Activated T-helper 17 cell treated with anti-CD3 and anti-CD28 coated beads, Interleukin-2, amount 50 U/mL, for 72 hours (primary cell): ENCODE results near the gene ANKS3. TPM values are rescaled to one million over a fixed set of nuclear protein-coding genes. Genes with fewer than 3 reads are reported as not detected.
A peak's percentile ranks its signal among the peaks of the same experiment; 100 is the strongest.

Experiments
- ATAC-seq: fragments of 150-1000 bp; cut with Tn5 transposase; replicated peaks from 2 replicates; pipeline ENCODE4 v1.10.0; 2021; ENCODE audit warnings: mild to moderate bottlenecking, moderate library complexity
- H3K27ac Mint-ChIP-seq: one replicate; pipeline ENCODE4 v1.8.0; 2022; ENCODE audit warnings: mixed read lengths
- H3K27me3 Mint-ChIP-seq: one replicate; pipeline ENCODE4 v1.8.0; 2022; ENCODE audit warnings: mixed read lengths
- H3K36me3 Mint-ChIP-seq: one replicate; pipeline ENCODE4 v1.8.0; 2022; ENCODE audit warnings: low read depth, mild to moderate bottlenecking, mixed read lengths
- H3K4me1 Mint-ChIP-seq: one replicate; pipeline ENCODE4 v1.8.0; 2022; ENCODE audit warnings: mixed read lengths
- H3K4me3 Mint-ChIP-seq: one replicate; pipeline ENCODE4 v1.8.0; 2022; ENCODE audit warnings: mild to moderate bottlenecking, mixed read lengths
- H3K9me3 Mint-ChIP-seq: one replicate; pipeline ENCODE4 v1.8.0; 2022; ENCODE audit warnings: mixed read lengths
- total RNA-seq, 2 donors: library from RNA; stranded (reverse); gene quantifications; one replicate each; pipeline ENCODE4 v1.2.3, GENCODE V29; 2022

ANKS3 gene
- total RNA-seq, 2 donors from 2014 or later = 14.0 to 15.7 TPM

DNA sequence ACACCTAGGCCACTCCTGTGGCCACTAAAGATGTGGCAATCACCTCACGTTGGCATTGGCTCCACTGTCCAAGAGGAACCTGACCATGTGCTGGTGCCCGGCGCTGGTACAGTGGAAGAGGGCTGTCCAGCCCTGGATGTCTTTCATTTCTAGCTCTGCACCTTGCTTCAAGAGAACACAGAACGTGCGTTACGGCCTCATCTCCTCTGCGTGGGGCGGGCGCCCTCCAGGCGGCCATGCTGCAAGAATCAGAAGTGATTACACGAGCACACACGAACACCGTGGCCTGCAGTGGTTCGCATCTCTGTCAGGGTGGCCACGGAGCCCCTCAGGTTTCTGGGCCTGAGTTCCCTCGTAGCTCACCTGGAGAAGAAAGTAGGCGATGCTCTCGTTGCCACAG is 7.5 kb downstream of the ANKS3 start:
- no peak for ATAC-seq
- Mint-ChIP-seq H3K27ac (no peak overlapping the region), H3K4me3 (no peak overlapping the region), H3K9me3 (no peaks in the 10 kb centered on the region), H3K27me3 (no peaks in the 10 kb centered on the region), H3K4me1 (no peaks in the 10 kb centered on the region), H3K36me3 (peaks cover 63% of the 10 kb centered on the region)

DNA sequence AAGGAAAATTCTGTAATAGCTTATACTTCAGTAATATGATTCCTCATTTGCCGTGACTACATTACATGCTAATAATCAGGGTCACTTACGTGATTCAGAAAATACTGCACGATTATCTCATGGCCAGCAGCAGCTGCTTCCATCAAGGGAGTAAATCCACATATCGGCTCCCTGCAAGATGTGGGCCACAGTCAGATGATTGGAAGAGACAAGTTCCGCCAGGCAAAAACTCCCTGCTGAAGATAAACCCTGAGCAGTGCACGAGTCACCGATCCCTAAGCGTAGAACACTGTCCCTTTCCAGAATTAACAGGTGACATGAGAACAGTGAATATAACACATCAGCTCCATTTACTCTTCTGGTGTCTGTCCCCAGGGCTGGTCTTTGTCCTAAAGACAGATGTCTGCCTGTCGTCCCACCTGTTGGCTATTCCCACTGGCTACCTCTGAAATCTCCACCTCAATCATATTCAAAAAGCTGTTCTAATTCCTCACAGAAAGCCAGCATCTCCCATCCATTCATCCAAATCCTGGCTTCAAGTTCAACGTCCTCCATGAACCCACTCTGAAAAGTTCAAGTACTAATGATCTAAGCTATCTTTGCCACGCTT is 9.3 kb downstream of the ANKS3 start:
- ATAC-seq = no peak
- no peaks in the 10 kb centered on the region for H3K9me3 Mint-ChIP-seq
- H3K4me1 Mint-ChIP-seq = no peaks in the 10 kb centered on the region
- H3K4me3 Mint-ChIP-seq = no peak overlapping the region
- peaks cover 55% of the 10 kb centered on the region for H3K36me3 Mint-ChIP-seq
- H3K27ac Mint-ChIP-seq = no peak overlapping the region
- no peaks in the 10 kb centered on the region for H3K27me3 Mint-ChIP-seq

DNA sequence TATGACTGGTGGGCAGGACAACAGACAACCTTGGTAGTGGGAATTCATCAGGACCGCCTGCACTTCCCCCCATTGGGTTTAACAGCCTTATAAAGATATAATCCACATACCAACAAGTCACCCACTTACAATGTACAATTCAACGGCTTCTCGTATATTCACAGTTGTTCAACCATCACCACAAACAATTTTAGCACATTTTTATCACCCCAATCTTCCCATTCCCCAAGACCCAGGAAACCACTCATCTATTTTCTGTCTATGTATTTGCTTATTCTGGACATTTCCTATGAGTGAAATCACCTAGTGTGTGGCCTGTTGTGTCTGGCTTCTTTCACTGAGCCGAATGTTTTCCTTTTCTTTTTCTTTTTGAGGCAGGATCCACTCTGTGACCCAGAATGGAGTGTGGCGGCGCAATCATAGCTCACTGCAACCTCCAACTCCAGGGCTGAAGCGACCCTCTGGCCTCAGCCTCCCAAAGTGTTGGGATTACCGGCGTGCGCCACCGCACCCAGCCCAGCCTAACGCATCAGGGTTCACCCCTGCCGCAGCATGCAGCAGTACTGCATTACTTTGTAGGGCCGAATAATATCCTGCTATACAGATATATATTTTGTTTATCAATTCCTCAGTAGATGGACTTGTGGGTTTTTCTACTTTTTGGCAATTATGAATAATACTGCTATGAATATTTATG is 10.9 kb downstream of the ANKS3 start:
- Mint-ChIP-seq H3K27me3 (no peaks in the 10 kb centered on the region), H3K27ac (no peak overlapping the region), H3K4me3 (no peak overlapping the region), H3K9me3 (no peaks in the 10 kb centered on the region), H3K4me1 (no peaks in the 10 kb centered on the region), H3K36me3 (peaks cover 39% of the 10 kb centered on the region)
- no peak for ATAC-seq

DNA sequence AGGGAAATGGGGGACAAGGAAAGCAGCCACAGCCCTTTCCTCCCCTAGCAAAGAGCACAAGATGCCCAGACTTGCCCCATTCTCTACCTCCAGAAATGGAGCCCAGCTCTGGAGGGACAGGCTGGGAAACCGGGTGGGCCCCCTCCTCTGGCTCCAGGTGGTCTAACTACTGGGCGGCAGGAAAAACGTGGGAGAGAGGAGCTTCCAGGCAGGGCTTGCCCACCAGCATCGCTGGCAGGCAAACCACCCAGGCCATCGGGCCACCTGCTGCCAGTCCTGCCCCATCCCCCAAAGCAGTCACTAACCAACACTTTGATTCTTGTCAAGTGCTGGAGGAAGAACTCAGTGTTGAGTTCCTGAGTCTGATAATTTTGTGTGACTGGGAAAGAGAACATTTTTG is 15.6 kb downstream of the ANKS3 start:
- no peak for ATAC-seq
- Mint-ChIP-seq H3K4me3 (no peak overlapping the region), H3K27me3 (no peaks in the 10 kb centered on the region), H3K36me3 (peaks cover 43% of the 10 kb centered on the region), H3K4me1 (no peaks in the 10 kb centered on the region), H3K9me3 (no peaks in the 10 kb centered on the region), H3K27ac (peak overlapping the region; percentile 19)

DNA sequence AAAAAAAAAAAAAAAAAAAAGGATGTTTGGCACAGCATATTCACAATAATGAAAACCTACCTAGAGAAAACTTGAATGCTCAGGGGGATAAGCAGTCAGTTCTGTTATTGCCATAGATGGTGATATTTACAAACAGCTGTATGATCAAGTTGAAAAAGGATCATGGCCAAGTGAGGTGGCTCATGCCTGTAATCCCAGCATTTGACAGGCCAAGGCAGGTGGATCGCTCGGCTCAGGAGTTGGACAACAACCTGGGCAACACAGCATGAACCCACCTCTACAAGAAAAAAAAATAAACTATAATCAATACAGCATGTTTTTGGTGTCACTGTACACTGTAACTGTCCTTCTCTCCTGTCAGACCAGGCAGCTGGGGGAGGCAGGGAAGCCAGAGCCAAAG is 19.1 kb downstream of the ANKS3 start:
- ATAC-seq = no peak
- Mint-ChIP-seq H3K9me3 (no peaks in the 10 kb centered on the region), H3K36me3 (peaks cover 51% of the 10 kb centered on the region), H3K27me3 (no peaks in the 10 kb centered on the region), H3K27ac (no peak overlapping the region), H3K4me3 (no peak overlapping the region), H3K4me1 (no peaks in the 10 kb centered on the region)

DNA sequence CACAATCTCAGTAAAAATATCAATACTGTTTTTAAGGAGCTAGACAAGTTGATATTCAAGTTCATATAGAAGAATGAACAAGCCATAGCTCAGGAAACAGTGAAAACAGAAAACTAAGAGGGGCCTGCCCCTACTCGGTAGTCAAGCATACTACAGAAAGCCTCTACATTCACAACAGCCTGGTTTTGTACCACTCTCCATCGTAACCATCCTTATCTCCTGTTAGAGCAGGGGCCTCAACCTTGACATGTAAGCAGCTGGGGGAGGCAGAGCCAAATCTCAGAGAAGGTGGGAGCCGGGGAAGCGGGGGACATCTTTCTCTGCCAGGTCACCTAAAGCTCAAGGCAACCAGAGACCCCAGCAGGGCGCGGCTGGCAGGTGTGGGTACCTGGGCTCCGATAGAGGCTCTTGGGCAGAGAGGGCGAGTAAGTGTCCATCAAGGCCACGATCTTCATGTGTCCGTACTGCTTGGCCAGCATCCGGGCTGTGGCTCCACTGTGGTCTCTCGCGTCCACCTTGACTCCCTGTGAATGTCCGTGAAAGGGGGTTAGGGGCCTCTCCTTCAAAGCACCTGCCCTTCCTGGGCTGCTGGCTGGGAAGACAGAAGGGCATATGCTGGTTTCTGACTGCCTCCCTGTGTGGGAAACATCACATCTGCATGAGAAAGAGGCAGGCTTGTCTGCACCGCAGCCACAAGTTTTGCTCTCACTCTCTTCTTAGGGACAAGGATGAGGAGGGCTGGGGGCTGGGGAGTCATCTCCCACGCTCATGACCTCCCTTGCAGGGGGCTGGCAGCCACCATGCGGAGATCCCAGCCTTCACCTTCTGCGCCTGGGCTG is 20.2 kb downstream of the ANKS3 start:
- ATAC-seq = no peak
- H3K27me3 Mint-ChIP-seq = no peaks in the 10 kb centered on the region
- peaks cover 60% of the 10 kb centered on the region for H3K36me3 Mint-ChIP-seq
- H3K9me3 Mint-ChIP-seq = no peaks in the 10 kb centered on the region
- H3K27ac Mint-ChIP-seq = no peak overlapping the region
- no peaks in the 10 kb centered on the region for H3K4me1 Mint-ChIP-seq
- H3K4me3 Mint-ChIP-seq = no peak overlapping the region

DNA sequence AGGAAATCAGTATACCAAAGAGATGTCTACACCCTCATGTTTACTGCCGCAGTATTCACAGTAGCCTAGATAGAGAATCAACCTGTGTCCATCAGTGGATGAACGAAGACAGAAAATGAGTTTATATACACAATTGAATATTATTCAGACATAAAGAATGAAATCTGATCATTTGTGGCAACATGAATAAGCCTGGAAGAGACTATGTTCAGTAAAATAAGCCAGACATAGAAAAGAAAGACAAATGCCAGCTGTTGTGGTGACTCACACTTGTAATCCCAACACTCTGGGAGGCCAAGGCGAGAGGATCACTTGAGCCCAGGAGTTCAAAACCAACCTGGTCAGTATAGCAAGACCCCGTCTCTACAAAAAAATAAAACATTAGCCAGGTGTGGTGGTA is 24.6 kb downstream of the ANKS3 start:
- Mint-ChIP-seq H3K4me3 (no peak overlapping the region), H3K4me1 (no peaks in the 10 kb centered on the region), H3K9me3 (no peaks in the 10 kb centered on the region), H3K27ac (no peak overlapping the region), H3K27me3 (no peaks in the 10 kb centered on the region), H3K36me3 (peaks cover 86% of the 10 kb centered on the region)
- no peak for ATAC-seq

DNA sequence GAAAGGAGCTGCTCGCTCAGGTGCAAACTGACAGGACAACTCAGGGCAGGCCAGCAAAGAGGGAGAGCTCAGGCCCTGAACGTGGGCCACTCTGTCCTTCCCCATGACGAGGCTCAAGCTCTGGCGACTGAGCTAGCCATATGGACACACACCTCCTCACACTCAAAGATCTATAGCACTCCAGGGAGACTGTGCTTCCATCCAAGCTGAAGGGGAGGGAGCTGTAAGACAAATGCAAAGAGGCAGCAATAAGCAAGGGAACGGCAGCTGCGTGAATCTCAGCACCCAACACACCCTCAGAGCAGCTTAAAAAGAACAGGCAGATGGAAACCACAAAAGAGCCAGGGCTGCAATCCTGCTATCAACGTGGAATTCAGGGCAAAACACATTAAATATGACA is 27.2 kb downstream of the ANKS3 start:
- Mint-ChIP-seq H3K27ac (peak overlapping the region; percentile 44), H3K9me3 (no peaks in the 10 kb centered on the region)
- no peak for ATAC-seq

DNA sequence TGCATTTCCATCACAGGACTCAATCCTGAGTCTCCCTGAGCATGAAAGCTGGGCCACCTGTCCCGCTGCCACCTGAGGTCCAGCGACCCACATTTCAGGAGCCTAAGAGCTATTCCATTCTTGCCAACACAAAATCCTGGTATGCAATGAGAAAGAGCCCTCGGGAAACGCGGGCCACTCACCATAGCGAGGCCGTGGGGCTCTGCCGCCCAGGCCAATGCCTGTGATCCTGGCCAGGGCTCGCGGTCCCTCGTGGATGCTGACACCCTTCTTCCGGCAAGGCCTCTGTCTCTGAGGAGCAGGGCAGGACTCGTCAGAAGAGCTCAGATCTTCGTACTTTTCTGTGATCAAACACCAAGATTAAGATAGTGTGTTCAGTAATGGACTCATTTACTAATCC is 29.2 kb downstream of the ANKS3 start:
- Mint-ChIP-seq H3K36me3 (peaks cover 66% of the 10 kb centered on the region), H3K9me3 (no peaks in the 10 kb centered on the region), H3K27ac (no peak overlapping the region), H3K4me3 (no peak overlapping the region), H3K27me3 (no peaks in the 10 kb centered on the region), H3K4me1 (no peaks in the 10 kb centered on the region)
- no peak for ATAC-seq

More for the DNA sequence above, 27.2 kb downstream of the ANKS3 start:
- no peaks in the 10 kb centered on the region for H3K4me1 Mint-ChIP-seq
- H3K4me3 Mint-ChIP-seq = no peak overlapping the region
- H3K27me3 Mint-ChIP-seq = no peaks in the 10 kb centered on the region
- peaks cover 73% of the 10 kb centered on the region for H3K36me3 Mint-ChIP-seq

DNA sequence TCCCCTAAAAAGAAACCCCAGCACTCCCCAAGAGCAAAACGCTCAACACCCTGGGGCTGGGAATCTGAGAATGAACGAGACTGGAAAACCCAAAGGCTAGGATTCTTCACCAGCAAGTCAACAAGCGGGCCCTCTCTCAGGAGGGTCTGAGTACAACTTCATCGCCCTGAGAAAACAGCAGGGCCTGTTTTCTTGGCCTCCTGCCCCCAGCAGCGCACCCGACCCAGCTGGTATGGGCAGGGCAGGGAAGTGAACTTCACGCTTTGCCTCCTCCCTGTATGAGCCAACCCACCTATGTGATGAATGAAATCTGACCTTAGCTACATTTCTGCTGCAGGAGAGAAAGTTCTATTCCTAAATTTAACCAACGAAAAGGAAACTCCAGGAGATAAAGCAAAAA is 29.6 kb downstream of the ANKS3 start:
- Mint-ChIP-seq H3K27me3 (no peaks in the 10 kb centered on the region), H3K27ac (no peak overlapping the region), H3K9me3 (no peaks in the 10 kb centered on the region), H3K4me1 (no peaks in the 10 kb centered on the region), H3K4me3 (no peak overlapping the region), H3K36me3 (peaks cover 66% of the 10 kb centered on the region)
- no peak for ATAC-seq

DNA sequence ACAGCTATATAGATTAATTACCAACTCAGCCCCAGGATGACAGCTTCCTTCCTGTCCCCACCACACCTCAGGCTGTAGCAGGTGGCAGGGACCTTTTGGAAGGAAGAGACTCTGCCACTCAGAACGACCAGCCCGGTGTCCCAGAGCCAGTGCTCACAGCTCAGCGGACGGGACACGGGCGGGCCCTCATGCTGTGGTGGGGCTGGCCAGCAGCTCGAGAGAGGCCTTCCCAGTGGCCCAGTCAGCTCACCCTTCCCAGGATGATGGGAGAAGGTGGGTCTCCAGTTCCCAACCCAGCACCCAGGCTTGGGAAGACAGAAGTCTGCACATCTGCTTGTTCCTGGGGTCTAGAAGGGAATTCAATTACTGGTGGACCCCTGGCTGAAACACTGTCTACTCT is 30.2 kb downstream of the ANKS3 start:
- Mint-ChIP-seq H3K4me1 (no peaks in the 10 kb centered on the region), H3K4me3 (no peak overlapping the region), H3K9me3 (no peaks in the 10 kb centered on the region), H3K36me3 (peaks cover 67% of the 10 kb centered on the region), H3K27me3 (no peaks in the 10 kb centered on the region), H3K27ac (no peak overlapping the region)
- ATAC-seq = no peak

DNA sequence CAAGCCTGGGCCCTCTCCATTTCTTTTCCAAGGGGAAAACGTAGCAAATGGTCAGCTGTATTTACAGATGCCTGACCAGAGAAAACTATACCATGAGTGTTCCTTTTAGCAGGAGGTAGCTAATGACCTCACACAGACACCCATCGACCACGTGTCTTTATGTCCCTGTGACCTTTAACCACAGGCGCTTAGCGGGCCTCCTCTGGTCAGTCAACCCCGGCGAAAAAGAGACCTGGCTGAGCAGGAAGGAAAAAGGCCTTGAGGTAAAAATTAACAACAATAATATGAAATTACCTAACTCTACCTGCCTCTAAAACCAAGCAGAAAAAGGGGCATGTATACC is 31.6 kb downstream of the ANKS3 start:
- H3K36me3 Mint-ChIP-seq = peaks cover 57% of the 10 kb centered on the region
- H3K4me1 Mint-ChIP-seq = no peaks in the 10 kb centered on the region
- H3K27me3 Mint-ChIP-seq = no peaks in the 10 kb centered on the region
- no peak for ATAC-seq
- no peak overlapping the region for H3K4me3 Mint-ChIP-seq
- H3K27ac Mint-ChIP-seq = no peak overlapping the region
- H3K9me3 Mint-ChIP-seq = no peaks in the 10 kb centered on the region

DNA sequence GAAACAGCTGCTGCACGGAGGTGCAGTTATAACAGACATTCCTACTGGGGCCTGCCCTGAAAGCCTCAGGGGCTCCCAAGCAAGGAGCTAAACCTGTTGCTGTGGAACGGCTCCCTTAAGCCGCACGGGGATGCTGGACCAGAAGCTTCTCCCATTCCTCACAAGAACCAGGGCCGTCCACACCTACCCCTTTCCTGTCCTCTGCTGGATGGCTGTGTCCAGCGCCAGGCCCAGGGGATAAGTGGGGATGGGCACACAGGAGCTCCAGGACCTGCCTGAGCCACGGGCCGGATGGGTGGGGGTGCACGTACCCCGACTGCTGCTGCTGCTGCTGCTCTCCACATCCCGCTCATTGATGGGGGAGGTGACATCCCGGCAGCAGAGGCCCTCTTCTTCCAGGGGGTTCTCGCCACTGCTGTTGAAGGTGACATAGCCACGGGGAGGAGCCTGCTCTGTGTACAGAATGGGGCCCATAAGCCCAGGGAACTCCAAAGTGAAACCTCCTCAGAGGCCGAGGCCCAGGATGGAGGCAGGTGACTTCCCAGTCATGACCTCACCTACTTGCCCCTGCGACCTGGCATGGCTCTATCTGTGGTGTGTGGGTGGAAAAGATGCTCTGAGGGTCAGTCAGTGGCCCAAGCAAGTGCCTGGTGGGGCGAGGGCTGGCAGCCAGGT is 32.1 kb downstream of the ANKS3 start:
- H3K9me3 Mint-ChIP-seq = no peaks in the 10 kb centered on the region
- H3K27ac Mint-ChIP-seq = no peak overlapping the region
- no peak for ATAC-seq
- no peak overlapping the region for H3K4me3 Mint-ChIP-seq
- no peaks in the 10 kb centered on the region for H3K27me3 Mint-ChIP-seq
- H3K36me3 Mint-ChIP-seq = peaks cover 56% of the 10 kb centered on the region
- no peaks in the 10 kb centered on the region for H3K4me1 Mint-ChIP-seq

DNA sequence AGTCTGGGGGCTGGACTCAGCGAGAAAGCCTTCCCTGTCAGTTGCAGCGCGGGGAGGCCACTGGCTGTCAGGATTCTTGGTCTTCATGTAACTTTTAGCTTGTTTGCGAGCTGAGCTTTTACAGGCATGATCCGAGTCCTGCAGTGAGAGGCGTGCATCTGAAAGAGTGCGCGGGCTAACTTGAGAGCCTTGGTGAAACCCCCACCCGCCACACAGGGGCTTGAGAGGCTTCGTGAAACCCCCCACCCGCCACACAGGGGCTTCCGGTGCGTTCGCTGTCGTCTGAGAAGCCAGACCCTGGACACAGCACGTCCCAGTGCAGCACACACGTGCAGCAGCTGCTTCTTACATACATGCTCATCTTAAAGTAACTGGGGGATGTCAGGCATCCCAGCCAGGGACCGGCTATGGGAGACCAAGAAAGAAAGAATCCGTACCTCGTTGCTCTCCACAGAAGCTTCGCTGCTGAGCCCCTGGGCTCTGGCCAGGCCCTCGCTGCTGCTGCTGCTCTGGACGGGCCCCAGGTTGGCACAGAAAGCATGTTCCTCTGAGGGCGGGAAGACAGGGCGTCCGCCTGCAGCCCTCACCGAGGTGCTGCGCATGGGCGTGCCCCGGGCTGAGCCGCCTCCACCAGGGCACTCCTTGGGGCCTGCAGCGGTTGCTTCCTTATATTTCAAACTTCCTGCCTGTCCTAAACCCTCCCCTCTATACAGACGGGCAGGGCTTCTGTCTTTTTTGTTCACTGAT is 32.9 kb downstream of the ANKS3 start:
- H3K36me3 Mint-ChIP-seq = peaks cover 54% of the 10 kb centered on the region
- H3K4me1 Mint-ChIP-seq = no peaks in the 10 kb centered on the region
- H3K4me3 Mint-ChIP-seq = no peak overlapping the region
- H3K27me3 Mint-ChIP-seq = no peaks in the 10 kb centered on the region
- H3K9me3 Mint-ChIP-seq = no peaks in the 10 kb centered on the region
- ATAC-seq = no peak
- H3K27ac Mint-ChIP-seq = no peak overlapping the region
